Esophagus muscularis mucosa (tissue), 4 donors: ENCODE measurements around the gene ZNF77. TPM values are rescaled to one million over a fixed set of nuclear protein-coding genes. Genes with fewer than 3 reads are reported as not detected.

Experiments used
- DNase-seq: peaks from one replicate; pipeline ENCODE4 v3.0.0-alpha.2; 2017; ENCODE audit errors: extremely low spot score
- H3K27ac ChIP-seq, 4 donors: fragments of 200-600 bp; sonication (generic); replicated peaks in 1 of 4; 1 replicate in 3 of 4; 2 replicates in 1 of 4; pipeline ENCODE4 v1.5.1; 2016 to 2019; ENCODE audit warnings: mild to moderate bottlenecking in 1 of 4
- H3K27me3 ChIP-seq, 4 donors: fragments of 200-600 bp; sonication (generic); one replicate each; pipeline versions ENCODE4 v1.5.1 to v1.6.0; 2016 to 2019
- H3K36me3 ChIP-seq, 4 donors: fragments of 200-600 bp; sonication (generic); one replicate each; pipeline ENCODE4 v1.5.1; 2016 to 2019
- H3K4me1 ChIP-seq, 4 donors: fragments of 200-600 bp; sonication (generic); one replicate each; pipeline ENCODE4 v1.5.1; 2016 to 2019
- H3K4me3 ChIP-seq, 4 donors: fragments of 200-600 bp; sonication (generic); 1 replicate in 2 of 4; 2 replicates in 2 of 4; pipeline ENCODE4 v1.5.1; 2016 to 2019; ENCODE audit warnings: mild to moderate bottlenecking in 4 of 4, moderate library complexity in 1 of 4
- H3K9me3 ChIP-seq, 4 donors: fragments of 200-600 bp; sonication (generic); 1 replicate in 3 of 4; 2 replicates in 1 of 4; pipeline ENCODE4 v1.5.1; 2016 to 2019
- CTCF ChIP-seq, 3 experiments: fragments of 200-600 bp in 2 of 3; fragments of 450-650 bp in 1 of 3; sonication (generic) in 2 of 3; IDR thresholded peaks; one replicate each; pipeline ENCODE4 v1.5.1; 2017 to 2019; ENCODE audit warnings: antibody characterized with exemption in 3 of 3, mild to moderate bottlenecking in 2 of 3, moderate library complexity in 1 of 3
- EP300 ChIP-seq: sonication (generic); formaldehyde crosslinking; IDR thresholded peaks from one replicate; pipeline ENCODE4 v1.6.1; 2017; ENCODE audit warnings: antibody characterized with exemption
- POLR2A ChIP-seq: fragments of 450-650 bp; IDR thresholded peaks from one replicate; pipeline ENCODE4 v1.6.1; 2017; ENCODE audit warnings: antibody characterized with exemption, moderate library complexity, mild to moderate bottlenecking, low read depth
- POLR2AphosphoS5 ChIP-seq, 2 donors: sonication (generic); formaldehyde crosslinking; IDR thresholded peaks; one replicate each; pipeline ENCODE4 v1.6.1; 2017; ENCODE audit warnings: antibody characterized with exemption in 2 of 2
- WGBS: methylation state at CpG from one replicate; pipeline ENCODE4 v1.1.5; 2018; 5-methylcytosine and 5-hydroxymethylcytosine counted together
- intact Hi-C: fragments of 100-400 bp; cut with DNase I; formaldehyde crosslinking; loops from one replicate; pipeline ENCODE4 v1.15.1; 2023
- total RNA-seq, 4 donors: library from RNA; depleted of rRNA; stranded (reverse); fragments of >200 nt; gene quantifications; one replicate each; pipeline versions ENCODE4 v1.1.0 to v1.2.1, GENCODE V29; 2016

ZNF77 gene
- total RNA-seq, 4 donors from 2014 or later = 2.5 to 4.2 (median 3.0) TPM

- no peak for TF ChIP-seq CTCF (IDR thresholded peaks at IDR 0.05)
- Histone ChIP-seq H3K27me3 (no peaks in the 10 kb centered on the region), H3K4me3 (no peak overlapping the region), H3K36me3 (peaks cover 0 to 10% (median 2%) of the 10 kb centered on the region in 4 donors), H3K27ac (no peak overlapping the region), H3K4me1 (peaks cover 0 to 4% (median 0%) of the 10 kb centered on the region in 4 donors), H3K9me3 (peaks cover 0 to under 1% (median under 1%) of the 10 kb centered on the region in 4 donors)
- DNase-seq = no peak
- WGBS = 96% methylated on average over 18 of the region's 18 CpGs
- intact Hi-C loops = no loop called here
Observed at GRCh38 chr19:2927032-2927430, 17.7 kb downstream of the ZNF77 start.

- DNase-seq = no peak
- no peak for TF ChIP-seq EP300
- no peak for TF ChIP-seq CTCF (IDR thresholded peaks at IDR 0.05)
- no peak for TF ChIP-seq POLR2AphosphoS5 (IDR thresholded peaks at IDR 0.05)
- no peak for TF ChIP-seq POLR2A
- no peaks in the 10 kb centered on the region for H3K27me3 ChIP-seq
- intact Hi-C loops = no loop called here
- peaks cover 0 to 4% (median 0%) of the 10 kb centered on the region in 4 donors for H3K4me1 ChIP-seq
- no peak overlapping the region for H3K4me3 ChIP-seq
- peaks cover 0 to 9% (median 2%) of the 10 kb centered on the region in 4 donors for H3K36me3 ChIP-seq
- no peaks in the 10 kb centered on the region for H3K9me3 ChIP-seq
- WGBS = 82% methylated on average over 34 of the region's 53 CpGs
- H3K27ac ChIP-seq = no peak overlapping the region
Observed at GRCh38 chr19:2926341-2927031, 18.3 kb downstream of the ZNF77 start.

- Histone ChIP-seq H3K9me3 (no peaks in the 10 kb centered on the region), H3K4me1 (peaks cover 0 to 4% (median 0%) of the 10 kb centered on the region in 4 donors), H3K4me3 (no peak overlapping the region), H3K27me3 (no peaks in the 10 kb centered on the region), H3K36me3 (peaks cover 0 to 13% (median 3%) of the 10 kb centered on the region in 4 donors), H3K27ac (peak overlapping the region in 1 of 4 donors; percentile 3)
- no peak for DNase-seq
- TF ChIP-seq POLR2A = no peak
- peak in 1 of 2 donors; percentile 47 for TF ChIP-seq POLR2AphosphoS5 (IDR thresholded peaks at IDR 0.05)
- 50% methylated on average over 4 of the region's 4 CpGs for WGBS
- intact Hi-C loops = no loop called here
Observed at GRCh38 chr19:2923510-2923909, 21.3 kb downstream of the ZNF77 start.

- TF ChIP-seq POLR2A = no peak
- TF ChIP-seq POLR2AphosphoS5 (IDR thresholded peaks at IDR 0.05) = no peak
- TF ChIP-seq CTCF (IDR thresholded peaks at IDR 0.05) = no peak
- no peak for TF ChIP-seq EP300
- H3K4me3 ChIP-seq = no peak overlapping the region
- peak overlapping the region in 1 of 4 donors; percentile 3 for H3K27ac ChIP-seq
- intact Hi-C loops = no loop called here
- H3K36me3 ChIP-seq = peaks cover 2 to 18% (median 7%) of the 10 kb centered on the region in 4 donors
- 45% methylated on average over 5 of the region's 5 CpGs for WGBS
- peaks cover 0 to 4% (median 0%) of the 10 kb centered on the region in 4 donors for H3K4me1 ChIP-seq
- no peaks in the 10 kb centered on the region for H3K9me3 ChIP-seq
- DNase-seq = no peak
- no peaks in the 10 kb centered on the region for H3K27me3 ChIP-seq
Observed at GRCh38 chr19:2922987-2923386, 21.8 kb downstream of the ZNF77 start.

DNA sequence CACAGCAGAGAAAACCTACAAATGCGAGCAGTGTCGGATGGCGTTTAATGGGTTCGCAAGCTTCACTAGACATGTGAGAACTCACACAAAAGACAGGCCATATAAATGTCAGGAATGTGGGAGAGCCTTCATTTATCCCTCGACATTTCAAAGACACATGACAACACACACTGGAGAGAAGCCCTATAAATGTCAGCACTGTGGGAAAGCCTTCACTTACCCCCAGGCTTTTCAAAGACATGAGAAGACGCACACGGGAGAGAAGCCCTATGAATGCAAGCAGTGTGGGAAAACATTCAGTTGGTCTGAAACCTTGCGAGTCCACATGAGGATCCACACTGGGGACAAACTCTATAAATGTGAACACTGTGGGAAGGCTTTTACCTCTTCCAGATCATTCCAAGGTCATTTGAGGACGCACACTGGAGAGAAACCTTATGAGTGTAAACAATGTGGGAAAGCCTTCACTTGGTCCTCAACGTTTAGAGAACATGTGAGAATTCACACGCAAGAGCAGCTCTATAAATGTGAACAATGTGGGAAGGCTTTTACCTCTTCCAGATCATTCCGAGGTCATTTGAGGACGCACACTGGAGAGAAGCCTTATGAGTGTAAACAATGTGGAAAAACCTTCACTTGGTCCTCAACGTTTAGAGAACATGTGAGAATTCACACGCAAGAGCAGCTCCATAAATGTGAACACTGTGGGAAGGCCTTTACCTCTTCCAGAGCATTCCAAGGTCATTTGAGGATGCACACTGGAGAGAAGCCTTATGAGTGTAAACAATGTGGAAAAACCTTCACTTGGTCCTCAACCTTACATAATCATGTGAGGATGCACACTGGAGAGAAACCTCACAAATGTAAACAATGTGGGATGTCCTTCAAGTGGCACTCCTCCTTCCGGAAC is 27.2 kb downstream of the ZNF77 start:
- H3K4me3 ChIP-seq = no peak overlapping the region
- WGBS = 97% methylated on average over 16 of the region's 16 CpGs
- TF ChIP-seq POLR2A = no peak
- no peak for TF ChIP-seq EP300
- TF ChIP-seq CTCF (IDR thresholded peaks at IDR 0.05) = no peak
- no peak for TF ChIP-seq POLR2AphosphoS5 (IDR thresholded peaks at IDR 0.05)
- H3K27ac ChIP-seq = no peak overlapping the region
- DNase-seq = no peak
- peaks cover 20 to 51% (median 31%) of the 10 kb centered on the region in 4 donors for H3K36me3 ChIP-seq
- H3K4me1 ChIP-seq = no peaks in the 10 kb centered on the region
- no peaks in the 10 kb centered on the region for H3K27me3 ChIP-seq
- no peaks in the 10 kb centered on the region for H3K9me3 ChIP-seq
- intact Hi-C loops = no loop called here
